Activated CD4-positive, alpha-beta T cell treated with anti-CD3 and anti-CD28 coated beads for 1 hour (primary cell): Measurements from ENCODE around the gene SENP2.
"Not testable (repeated sequence)": the region's sequence is repeated elsewhere in the genome, so short reads cannot be mapped to it uniquely, and the experiment has no call there.

Source experiments
- DNase-seq: peaks from one replicate; pipeline ENCODE4 v3.0.0-alpha.2; 2020

The SENP2 gene

DNA sequence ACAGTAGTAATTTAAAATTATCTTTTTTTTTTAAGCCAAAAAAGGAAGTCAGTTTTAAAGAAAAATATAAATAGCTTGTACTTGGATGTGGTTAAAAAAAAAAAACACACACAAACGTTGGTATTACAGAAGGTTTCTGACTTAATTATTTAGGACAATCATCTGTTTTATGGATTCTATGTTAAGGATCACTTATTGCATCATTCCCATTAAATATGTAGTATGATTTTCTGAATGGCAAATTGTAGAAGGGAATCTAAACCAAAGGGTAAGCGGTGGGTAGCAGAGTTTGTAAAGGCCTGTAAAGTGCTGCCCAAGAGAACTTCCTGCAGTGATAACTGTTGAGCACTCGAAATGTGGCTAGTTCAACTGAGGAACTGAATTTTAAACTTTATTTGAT is 8.0 kb downstream of the SENP2 start:
- no peak for DNase-seq

DNA sequence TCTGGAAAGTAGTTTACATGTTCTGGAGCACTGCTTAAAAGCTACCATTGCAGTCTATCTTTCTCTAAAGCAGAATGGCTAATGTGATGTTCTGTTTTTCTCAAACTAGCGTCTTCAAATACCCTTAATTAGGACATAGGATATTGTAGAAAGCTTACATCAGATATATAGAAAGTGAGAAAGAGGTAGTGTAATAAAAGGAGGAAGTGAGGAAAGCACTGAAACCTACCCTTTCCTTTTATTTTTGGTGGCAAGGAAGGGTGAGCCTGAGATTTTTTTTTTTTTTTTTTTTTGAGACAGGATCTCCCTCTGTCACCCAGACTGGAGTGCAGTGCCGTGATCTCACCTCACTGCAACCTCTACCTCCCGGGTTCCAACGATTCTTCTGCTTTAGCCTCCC is 9.4 kb downstream of the SENP2 start:
- no peak for DNase-seq

GRCh38 chr3:185605566-185605965 is 19.5 kb downstream of the SENP2 start:
- no peak for DNase-seq

- no peak for DNase-seq
These were observed 20.1 kb downstream of the SENP2 start for GRCh38 chr3:185606196-185606595.

GRCh38 chr3:185613016-185613415 is 26.9 kb downstream of the SENP2 start:
- DNase-seq, result no peak

DNA sequence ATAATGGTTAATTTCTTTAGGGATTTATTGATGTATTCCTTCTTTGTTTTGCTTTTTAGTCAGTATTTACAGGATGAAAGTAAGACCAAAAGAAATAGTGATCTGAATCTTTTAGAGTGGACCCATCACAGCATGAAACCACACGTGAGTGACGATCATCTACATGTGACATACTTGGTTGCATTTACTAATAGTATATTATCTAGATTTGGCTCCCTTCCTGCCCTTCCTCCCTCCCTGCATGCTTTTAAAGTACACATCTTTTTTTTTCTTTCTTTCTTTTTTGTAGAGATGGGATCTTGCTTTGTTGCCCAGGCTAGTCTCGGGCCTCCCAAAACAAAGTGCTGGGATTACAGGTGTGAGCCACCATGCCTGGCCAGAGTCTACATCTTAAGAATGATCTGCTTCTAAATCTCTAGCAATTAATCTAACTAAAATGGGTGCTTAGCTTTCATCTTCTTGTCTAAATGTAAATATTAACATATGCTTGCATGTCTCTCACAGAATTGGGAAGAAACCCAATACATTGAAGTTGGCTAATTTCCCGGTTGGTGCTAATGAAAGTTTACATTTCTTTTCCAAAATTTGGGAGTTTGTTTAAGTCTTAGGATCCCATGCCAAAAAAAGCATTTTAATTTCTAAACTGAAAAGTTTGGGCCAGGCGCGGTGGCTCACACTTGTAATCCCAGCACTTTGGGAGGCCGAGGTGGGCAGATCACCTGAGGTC is 38.0 kb downstream of the SENP2 start:
- no peak for DNase-seq

GRCh38 chr3:185625784-185626183 is 39.7 kb downstream of the SENP2 start:
- DNase-seq, result no peak

DNA sequence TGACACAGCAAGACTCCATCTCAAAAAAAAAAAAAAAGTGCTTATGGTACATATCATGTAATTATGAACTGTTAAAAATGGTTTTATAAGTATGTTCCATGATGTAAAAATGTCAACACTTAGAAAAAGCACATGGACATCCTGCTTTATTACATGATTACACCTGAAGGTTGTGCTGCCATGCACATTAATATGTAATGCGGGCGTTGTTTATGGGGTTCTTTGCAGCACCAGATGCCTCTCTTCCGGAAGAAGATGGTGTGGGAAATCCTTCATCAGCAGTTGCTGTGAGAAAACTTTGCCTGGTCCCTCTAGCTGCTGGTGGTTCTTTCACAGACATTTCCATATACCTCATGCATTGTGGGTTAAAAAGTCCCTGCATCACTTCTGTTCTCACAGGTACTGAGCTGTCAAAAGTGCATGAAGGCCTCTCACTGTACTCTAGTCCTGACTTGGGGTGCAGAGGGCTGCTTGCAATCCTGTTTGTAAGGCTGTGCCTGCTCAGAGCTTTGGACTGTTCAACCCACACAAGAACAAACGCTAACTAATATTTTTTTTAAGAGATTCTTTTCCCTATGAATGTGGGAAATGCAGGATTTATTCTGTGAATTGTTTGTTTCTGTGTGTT is 43.6 kb downstream of the SENP2 start:
- DNase-seq, result no peak

DNA sequence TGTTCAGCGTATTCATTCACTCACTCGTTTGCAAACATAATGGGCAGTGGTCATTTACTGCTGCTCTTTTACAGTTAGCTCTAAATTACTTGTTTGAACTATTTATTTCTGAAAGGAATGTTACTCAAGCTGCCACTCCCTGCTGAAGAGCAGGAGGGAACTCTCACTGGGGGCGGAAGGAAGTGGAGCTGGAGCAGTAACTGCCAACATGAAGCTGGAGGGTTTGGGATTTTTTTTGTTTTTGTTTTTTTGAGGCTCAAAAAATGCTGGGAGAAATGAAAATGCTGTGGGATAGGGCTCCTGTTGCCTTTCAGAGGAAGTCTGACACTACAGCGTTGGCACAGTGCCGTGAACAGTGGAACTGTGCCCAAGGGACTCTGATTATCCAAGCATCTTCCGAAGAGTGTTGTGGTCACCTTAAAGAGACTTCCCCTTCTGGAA is 44.1 kb downstream of the SENP2 start:
- DNase-seq, result no peak

DNA sequence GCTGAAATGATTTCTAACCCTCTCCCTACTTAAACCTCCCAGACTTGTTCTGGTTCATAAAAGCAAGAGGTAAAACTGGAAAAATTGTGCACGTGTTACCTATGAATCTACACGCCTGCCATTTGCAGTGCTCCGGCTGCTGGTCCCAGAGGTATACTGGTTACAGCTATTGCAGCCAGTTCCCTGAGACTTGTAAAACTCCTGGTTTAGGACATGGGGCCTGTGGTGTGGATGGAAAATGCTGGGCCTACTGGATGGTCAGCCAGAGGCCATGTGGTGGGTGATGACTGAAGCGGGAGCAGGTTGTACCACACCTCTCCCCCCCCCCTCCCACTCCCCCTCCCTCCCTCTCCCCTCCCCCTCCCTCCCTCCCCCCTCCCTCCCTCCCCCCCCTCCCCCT is 45.0 kb downstream of the SENP2 start:
- DNase-seq, result no peak

DNA sequence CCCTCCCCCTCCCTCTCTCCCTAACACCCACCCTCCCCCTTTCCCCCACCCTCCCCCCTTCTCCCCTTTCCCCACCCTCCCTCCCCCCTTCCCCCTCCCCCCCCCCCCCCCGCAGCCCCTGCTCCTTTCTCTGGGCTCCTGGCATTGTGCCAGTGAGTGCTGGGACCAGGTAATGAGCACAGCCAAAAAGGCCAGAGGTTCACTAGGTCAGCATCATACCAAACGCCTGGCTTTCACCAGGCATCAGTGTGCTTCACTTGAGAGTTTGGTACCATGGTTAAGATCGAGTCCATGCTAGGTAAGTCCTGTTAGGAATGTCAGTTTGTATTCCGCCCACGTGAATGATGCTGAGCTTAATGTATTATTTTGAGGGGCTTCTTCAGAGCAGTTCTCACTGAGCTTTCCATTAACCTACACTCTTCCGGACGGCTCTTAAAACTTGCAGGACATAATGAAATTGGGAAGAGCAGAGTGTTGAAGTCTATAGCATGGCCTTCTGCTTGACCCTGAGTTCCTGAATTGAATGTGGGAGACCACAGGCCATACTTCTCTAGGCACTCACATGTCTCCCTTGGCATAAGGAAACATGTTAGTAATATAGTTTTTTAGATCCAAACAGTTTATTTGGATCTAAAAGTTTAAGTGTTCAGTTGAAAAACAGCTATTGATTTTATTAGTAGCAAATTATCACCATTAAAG is 45.6 kb downstream of the SENP2 start:
- DNase-seq, result no peak

DNA sequence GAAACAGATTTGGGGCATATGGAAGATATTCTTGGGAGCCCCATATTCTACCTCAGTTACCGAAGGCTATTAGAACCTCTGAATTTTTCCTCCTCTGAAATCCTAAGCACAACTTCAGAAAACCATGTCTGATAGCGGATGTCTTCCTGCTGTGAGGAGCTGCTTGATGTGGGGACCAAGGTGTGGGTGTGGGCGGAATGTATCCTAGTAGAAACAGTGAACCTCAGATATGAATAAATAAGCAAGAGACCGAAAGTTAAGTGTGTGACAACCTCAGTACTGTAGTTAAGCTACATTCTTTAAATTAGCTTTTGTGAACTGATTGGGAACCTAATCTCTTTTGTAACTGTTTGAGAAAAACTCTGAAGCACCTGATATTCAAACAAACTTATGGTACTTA is 46.9 kb downstream of the SENP2 start:
- no peak for DNase-seq

DNA sequence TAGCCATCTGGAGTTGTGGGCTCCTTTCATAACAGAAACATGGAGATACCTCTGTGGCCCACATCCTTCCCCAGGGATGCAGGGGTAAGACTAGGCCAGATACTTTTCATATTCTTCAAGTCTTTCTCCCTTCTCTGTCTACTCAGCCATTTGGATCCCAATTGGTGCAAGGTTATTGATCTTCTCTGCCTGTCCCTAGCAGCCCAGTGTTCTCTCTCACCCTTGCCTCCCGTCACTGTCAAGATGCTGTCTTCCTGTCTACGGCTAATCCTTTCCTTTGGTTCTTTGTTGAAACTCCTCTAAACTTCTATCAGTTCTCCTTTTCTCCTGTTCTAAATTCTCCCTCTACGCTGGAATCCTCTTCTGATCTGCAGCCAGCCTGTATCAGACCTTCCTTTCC is 51.3 kb downstream of the SENP2 start:
- no peak for DNase-seq

GRCh38 chr3:185638651-185639050 is 52.6 kb downstream of the SENP2 start:
- not testable (repeated sequence) for DNase-seq

DNA sequence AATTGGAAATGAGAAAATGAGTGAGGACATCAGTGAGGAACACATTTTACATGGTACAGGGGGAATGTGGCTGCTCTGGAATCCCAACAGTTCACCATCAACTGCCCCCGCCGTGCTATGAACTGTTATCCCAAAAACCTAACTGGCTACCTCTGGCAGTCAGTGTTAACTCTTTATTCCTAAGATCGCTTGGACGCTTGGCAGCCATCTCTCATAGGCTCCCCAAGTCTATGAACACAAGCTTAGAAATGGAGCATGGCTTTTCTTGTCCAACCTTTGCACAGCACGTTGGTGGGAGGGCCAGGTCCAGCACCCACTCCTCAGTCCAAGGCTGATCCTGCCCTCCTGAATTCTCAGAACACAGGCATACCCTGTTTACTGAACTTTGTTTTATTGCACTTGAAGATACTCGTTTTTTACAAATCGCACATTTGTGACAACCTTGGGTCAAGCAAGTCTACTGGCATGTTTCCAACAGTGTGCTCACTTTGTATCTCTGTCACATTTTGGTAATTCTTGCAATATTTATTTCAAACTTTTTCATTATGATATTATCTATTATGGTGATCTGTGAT is 53.6 kb downstream of the SENP2 start:
- no peak for DNase-seq

- DNase-seq, result no peak
These were observed 54.2 kb downstream of the SENP2 start for GRCh38 chr3:185640308-185640707.

DNA sequence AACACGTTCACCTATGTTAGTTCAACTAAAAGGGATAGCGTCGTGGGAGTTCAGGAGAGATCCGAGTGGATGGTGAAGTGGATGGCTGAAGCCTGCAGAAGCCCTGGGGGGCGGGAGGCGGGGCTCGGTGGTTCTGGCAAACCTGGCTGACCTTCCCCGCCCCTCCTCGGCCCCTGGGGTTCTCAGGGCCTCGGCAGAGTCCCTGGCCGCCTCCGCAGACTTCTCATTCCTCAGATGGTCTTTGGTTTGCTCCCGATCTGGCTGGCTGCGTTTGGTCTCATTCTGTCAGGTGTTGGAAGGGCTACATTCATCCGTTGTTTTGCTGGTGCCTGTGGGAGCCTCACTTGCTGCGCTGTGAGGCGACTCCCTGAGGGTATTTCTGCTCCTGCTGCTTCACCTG is 59.1 kb downstream of the SENP2 start:
- not testable (repeated sequence) for DNase-seq

DNA sequence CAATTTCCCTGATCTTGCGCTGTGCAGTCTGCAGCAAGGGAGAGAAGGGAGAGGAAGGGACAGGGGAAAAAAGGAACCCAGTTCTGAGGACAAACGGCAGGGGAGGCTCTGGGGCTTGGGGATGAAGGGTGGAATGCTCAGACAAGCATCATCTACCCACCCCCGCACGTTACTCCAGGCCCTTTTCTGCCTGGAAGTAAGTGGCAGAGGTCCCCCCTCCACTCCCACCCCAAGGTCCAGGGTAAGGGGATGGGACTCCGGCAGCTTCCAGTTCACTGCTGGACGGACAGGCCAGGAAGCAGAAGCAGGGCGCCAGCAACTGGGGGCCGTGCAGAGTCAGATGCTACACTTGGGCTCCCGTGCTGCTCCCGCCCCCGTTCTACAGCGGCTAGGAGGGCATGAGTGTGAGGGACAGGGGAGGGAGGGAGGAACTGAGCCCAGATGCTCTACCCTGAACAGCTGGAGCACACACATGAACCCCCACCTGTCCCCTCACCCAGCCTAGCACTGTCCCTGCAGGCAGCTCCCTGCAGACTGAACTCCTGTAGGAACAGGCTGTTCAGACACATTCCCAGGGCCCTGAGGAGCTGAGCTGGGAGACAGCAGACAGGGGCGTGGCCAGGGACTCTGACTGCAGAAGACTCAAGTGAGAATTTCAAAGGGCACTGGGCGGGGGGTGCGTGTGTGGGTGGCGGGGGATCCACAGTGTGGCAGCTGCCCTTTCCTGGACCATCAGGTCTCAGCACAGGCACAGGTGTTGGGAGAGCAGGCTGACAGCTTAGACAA is 59.7 kb downstream of the SENP2 start:
- no peak for DNase-seq

DNA sequence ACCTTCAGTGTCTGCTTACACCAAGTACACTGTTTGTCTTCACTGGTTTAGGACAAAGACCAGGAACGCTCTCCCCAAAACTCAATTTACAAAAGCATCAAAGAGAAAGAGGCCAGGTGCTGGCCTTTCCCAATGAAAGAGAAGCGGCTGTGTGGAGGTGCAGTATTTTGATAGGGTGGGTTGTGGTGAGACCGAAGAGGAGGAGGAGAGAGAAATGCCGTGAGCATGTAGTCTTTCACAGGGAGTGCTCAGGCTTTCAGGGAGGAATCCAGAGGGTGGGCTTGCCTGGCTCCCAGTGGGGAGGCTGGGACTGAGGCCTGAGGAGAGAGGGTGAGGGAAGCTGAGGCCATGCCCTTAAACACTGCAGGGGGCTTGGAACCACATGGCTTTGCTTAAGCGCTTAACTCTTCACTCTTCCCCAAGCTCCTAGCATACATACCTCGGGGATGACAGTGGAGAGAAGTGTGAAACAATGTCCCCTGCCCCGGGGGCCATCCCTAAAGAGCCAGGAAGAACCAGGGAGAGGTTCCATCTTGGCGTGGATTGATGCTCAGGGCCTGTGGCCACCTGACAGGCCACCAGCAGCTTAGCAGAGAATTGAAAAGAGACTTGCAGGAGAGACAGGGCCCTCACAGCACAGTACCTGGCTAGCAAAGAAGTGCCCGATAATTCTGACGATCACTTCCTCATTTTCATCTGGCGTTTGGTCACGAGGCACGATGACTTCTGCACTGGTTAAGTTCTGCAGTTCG is 60.5 kb downstream of the SENP2 start:
- no peak for DNase-seq

DNA sequence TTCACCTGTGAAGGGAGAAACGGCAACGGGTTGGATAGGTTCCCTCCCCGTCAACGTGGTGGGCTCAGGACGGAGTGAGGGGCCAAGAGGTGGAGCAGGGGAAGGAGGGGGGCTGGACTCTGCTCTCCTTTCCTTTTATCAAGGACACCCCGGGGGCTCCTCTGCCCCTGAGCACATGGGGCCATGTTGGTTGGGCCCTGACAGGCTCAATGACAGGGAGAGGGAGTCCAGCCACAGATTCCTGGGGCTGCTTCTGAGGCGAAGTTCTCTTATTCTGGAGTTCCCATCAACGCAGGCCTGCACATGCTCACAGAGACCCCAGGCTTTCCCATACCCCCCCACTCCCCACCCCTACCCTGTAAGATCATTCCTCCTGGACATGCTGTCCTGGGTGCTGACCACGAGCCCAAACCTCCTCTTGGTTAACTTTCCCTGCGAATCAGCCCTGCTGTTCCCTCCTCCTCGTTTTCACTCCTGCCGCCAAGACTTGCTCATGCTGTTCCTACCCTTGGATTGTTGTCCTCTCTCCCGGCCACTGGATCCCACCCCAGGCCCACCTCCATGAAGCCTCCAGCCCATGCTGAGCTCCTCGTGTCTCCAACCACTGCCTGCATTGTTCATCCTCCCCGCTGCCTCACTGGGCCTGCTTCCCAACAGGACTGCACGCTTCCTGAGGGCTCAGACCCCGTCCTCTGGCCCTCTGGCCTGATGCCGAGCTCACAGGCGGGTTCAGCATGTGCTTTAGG is 61.2 kb downstream of the SENP2 start:
- DNase-seq, result no peak

DNA sequence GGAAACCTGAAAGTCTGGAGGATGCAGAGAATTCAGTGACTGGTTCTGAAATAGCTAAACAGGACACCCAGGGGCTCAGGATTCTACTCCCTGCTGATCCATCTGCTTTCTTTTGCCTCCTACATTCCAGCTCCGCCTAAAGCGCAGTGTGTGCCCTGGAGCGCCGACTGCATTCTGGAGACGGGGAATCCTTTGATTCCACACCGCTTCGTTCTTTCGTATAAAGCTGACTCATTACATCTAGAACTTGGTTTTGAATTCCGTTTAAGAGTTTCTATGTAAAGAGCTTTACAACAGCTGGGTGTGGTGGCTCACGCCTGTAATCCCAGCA is 61.8 kb downstream of the SENP2 start:
- DNase-seq, result no peak

- no peak for DNase-seq
These were observed 62.3 kb downstream of the SENP2 start for GRCh38 chr3:185648396-185648795.
